ENCODE data around the gene PRXL2B.

- TF ChIP-seq CTCF (conservative IDR thresholded peaks at IDR 0.05) (no peak), ZFX (IDR thresholded peaks at IDR 0.05) (no peak)
These were observed 38.2 kb downstream of the PRXL2B start for GRCh38 chr1:2624735-2625300.

Data from C4-2B (cell line).